GM18867 (cell line): ENCODE data around the gene CROCC.
"Not testable (repeated sequence)": the region's sequence is repeated elsewhere in the genome, so short reads cannot be mapped to it uniquely, and the experiment has no call there.

ENCODE experiments used
- ATAC-seq: cut with Tn5 transposase; IDR thresholded peaks from one replicate; pipeline ENCODE4 v1.9.1; 2021; ENCODE audit warnings: mild to moderate bottlenecking, moderate library complexity; ENCODE audit not compliant: unreplicated experiment

The CROCC gene

DNA sequence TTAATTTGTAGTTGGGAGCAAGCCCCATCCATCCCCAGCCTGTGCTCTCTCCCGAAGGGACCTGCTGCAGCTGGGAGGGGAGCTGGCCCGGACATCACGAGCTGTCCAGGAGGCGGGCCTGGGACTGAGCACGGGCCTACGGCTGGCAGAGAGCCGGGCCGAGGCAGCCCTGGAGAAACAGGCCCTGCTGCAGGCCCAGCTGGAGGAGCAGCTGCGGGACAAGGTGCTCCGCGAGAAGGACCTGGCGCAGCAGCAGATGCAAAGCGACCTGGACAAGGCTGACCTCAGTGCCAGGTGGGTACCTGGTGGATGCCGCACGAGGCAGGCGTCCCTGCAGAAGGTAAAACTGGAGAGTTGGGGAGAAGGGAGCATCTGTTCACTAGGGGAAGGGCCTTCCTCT, 14.8 kb downstream of the CROCC start:
- ATAC-seq = not testable (repeated sequence)

DNA sequence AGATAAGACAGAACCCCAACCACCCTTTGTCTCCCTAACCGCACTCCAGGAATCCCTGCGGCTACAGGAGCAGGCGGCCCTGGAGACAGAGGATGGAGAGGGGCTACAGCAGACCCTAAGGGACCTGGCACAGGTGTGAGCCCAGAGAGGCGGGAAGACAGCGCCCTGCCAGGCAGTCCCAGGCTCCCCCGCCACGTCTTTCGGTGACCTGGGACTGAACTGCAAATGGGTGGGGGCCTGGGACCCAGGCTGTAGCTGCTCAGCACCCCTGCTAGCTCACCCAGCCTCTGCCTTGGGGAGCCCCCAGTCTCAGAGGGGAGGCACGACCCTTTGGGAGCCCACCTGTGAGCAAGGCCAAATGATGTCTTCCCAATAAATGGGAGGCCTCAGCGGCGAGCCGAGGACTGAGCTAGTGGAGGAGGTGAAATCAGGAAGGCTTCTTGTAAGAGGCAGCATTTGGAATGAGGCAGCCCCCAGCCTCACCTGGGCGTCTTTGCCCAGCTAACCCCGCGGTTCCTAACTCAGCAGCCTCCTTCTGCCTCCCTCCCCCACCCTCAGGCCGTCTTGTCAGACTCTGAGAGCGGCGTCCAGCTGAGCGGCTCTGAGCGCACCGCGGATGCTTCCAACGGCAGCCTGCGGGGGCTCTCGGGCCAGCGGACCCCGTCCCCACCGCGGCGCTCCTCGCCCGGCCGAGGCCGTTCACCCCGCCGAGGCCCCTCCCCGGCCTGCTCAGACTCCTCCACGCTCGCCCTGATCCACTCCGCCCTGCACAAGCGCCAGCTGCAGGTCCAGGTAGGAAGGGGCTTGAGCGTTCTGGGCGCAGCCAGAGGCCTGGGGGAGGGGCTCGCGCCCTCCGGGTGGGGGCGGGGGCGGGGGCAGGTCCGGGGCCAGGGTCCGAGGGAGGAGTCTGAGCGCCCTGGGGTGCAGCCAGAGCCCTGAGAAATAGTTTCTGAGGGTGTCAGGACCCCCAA, 16.9 kb downstream of the CROCC start:
- no peak for ATAC-seq

DNA sequence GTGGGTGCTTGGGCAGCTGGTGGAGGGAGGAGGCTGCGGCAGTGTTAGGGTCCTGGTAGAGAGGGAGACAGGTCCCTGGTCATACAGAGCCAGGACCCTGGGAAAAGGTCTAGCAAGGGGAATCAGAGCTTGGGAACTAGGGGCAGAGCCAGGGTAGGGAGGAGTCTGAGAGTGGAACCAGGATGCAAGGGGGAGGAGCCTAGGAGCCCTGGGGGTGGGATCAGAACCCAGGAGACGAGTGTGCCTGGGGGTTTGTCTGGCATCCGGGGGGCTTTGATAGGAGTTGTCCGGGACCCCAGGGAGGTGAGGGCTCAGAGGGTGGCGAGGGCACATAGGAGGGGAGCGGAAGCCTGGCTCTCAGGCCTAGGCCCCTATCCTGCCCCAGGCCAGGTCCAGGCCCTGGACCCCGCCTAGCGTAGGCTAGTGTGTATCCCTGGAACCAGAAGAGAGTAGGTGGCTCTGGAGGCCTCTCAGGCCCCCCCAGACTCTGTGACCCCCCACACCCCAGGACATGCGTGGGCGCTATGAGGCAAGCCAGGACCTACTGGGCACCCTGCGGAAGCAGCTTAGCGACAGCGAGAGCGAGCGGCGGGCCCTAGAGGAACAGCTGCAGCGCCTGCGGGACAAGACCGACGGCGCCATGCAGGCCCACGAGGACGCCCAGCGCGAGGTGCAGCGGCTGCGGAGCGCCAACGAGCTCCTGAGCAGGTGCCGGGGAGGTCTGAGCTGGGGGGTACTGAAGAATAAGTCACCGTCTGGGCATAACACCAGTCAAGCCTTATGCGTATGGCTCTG, 17.9 kb downstream of the CROCC start:
- ATAC-seq = not testable (repeated sequence)

DNA sequence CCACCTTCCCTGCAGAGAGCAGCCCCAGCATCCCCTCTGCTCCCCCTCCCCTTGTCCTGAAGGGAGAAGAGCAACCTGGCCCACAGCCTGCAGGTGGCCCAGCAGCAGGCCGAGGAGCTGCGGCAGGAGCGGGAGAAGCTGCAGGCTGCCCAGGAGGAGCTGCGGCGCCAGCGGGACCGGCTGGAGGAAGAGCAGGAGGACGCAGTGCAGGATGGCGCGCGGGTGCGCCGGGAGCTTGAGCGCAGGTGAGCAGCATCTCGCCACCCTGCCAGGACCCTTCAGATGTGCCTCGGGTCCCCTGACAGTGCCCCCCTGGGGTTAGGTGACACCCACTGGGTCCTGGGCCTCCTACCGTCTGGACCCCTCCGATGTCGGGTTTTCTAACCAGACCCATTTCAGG, 22.3 kb downstream of the CROCC start:
- no peak for ATAC-seq

DNA sequence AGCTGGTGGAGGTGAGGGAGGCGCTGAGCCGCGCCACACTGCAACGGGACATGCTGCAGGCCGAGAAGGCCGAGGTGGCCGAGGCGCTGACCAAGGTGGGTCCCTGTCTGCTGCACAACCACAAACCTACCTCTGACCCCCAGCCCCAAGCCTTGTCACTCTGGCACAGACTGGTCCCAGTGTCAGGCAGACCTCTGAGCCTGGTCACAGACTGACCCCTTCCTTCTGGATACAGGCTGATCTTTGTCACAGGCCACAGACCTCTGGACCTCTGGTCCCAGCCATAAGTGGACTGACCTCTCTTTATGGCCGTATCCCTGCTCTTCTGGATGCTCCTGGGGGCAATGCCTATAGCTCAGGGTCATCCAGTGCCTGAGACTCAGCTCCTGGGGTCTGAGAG, 23.8 kb downstream of the CROCC start:
- not testable (repeated sequence) for ATAC-seq

DNA sequence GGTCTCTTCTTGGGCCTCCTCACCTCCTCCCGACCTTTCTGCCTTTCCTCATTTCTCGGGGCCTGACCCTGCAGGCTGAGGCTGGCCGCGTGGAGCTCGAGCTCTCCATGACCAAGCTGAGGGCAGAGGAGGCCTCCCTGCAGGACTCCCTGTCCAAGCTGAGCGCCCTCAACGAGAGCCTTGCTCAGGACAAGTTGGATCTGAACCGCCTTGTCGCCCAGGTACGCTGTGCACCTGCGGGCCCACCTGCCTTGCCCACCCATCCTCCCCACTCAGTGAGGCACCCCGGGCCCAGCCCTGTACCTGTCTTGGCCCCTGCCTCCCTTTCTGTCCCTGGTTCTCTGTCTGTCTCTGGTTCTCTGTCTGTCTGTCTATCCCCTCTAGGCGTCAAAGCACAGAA, 24.5 kb downstream of the CROCC start:
- not testable (repeated sequence) for ATAC-seq

DNA sequence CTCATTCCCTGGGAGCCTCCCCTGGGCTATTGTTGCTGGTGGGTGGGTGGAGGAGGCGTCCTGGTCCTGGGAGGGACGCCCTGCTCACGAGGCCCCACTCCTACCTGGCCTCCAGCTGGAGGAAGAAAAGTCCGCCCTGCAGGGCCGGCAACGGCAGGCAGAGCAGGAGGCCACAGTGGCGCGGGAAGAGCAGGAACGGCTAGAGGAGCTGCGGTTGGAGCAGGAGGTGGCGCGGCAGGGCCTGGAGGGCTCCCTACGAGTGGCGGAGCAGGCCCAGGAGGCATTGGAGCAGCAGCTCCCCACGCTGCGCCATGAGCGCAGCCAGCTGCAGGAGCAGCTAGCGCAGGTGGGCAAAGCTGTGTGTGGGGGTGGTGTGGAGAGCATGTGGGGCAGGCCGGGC, 24.9 kb downstream of the CROCC start:
- no peak for ATAC-seq

DNA sequence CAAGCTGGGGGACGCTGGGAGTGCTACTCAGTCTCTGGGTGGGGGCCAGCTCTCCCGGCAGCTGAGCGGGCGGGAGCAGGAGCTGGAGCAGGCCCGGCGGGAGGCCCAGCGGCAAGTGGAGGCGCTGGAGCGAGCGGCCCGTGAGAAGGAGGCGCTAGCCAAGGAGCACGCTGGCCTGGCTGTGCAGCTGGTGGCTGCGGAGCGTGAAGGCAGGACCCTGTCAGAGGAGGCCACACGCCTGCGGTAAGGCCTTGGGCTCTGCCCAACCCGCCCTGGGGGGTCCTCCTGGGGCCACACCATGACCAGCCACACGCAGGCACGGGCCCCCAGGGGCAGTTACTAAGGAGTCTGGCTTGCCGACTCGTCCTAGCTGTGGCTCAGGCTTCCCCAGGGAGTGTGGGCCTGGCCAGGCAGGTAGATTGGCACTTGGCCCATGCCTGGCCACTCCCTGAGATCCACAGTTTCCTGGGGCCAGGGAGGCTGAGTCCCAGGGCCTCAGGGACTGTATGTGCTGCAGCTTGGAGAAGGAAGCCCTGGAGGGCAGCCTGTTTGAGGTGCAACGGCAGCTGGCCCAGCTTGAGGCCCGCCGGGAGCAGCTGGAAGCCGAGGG, 26.7 kb downstream of the CROCC start:
- ATAC-seq = not testable (repeated sequence)

DNA sequence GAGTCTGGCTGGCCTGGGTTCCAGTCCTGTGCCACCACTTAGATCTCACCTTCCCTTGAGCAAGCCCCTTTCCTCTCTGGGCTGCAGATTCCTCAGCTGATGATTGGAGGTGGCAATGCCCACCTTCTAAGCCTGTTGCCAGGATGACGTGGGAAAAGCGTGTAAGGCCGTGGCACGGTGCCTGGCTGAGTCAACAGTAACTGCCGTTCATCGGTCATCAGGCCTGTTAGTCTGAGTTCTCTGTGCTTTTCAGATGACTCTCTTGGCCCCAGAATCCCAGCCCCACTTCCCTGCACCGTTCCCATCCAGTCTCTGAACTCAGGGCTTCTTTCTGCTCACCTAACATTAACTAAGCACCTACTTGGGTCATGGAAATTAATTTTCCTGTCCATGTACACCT, 27.3 kb downstream of the CROCC start:
- ATAC-seq = not testable (repeated sequence)

DNA sequence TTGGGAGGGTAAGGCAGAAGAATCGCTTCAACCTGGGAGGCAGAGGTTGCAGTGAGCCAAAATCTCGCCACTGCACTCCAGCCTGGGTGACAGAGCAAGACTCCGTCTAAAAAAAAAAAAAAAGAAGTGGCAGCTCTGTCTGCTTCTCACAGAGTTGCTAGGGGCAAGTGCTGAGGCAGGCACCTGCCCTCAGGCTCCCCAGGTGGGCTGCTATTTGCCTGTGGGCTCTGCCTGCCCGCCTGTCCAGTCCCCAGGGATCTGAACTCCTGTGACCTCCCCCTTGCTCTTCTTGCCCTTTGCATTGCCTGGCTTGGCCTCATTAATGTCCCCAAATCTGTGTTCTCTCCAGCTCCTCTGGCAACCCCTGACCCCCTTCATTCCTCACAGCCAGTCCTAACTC, 30.6 kb downstream of the CROCC start:
- ATAC-seq = not testable (repeated sequence)

DNA sequence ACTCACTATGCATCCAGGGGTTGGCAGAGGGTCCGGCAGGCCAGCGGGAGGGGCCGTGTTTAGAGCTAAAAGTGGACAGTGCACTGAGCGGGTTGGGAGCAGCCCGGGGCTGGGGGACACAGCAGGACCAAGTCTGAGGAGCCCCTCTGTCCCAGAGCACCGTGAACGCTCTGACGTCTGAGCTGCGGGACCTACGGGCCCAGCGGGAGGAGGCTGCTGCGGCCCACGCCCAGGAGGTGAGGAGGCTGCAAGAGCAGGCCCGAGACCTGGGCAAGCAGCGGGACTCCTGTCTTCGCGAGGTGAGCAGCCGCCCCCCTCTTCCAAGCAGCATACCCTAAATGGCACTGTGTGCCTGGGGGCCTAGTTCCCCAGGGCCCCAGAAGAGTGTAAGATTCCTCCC, 32.8 kb downstream of the CROCC start:
- ATAC-seq = no peak

DNA sequence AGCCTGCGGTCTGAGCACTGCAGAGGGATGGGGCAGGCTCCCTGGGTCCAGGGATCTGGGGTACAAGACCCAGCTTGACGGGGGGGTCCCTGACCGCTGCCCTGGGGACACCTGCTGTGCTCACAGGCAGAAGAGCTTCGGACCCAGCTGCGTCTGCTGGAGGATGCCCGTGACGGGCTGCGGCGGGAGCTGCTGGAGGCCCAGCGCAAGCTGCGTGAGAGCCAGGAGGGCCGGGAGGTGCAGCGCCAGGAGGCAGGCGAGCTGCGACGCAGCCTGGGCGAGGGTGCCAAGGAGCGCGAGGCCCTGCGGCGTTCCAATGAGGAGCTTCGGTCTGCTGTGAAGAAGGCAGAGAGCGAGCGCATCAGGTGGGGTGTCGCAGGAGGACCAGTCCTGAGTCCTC, 33.5 kb downstream of the CROCC start:
- ATAC-seq = no peak

DNA sequence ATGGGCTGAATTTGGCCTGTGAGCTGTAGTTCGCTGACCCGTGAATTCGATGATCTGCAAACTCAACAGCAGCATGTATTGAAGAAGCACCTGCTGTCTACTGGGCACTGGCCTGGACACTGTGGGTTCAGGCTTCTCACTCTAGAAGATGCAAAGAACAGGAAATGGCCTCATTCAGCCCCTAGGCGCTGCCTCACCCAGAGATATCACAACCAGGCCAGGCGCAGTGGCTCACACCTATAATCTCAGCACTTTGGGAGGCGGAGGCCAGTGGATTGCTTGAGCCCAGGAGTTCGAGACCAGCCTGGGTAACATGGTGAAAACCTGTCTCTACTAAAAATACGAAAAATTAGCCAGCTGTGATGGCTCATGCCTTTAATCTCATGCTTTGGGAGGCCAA, 35.0 kb downstream of the CROCC start:
- no peak for ATAC-seq

DNA sequence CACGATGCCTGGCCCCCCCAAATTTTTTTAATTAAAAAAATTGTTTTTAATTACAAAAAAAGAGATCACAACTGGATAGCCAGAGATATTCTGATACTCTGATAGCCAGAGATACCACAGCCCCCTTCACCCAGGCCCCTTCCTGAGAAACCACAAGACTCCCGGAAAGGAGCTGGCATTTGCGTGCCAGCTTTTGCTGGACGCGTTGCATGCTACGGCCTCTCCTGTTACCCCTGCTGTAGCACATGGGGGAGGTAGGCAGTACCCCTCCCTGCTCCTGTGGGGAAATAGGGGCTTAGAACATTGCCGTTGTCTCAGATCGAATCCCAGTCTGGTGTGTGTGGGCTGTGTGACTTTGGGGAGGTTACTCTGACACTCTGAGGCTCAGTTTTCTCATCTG, 36.0 kb downstream of the CROCC start:
- ATAC-seq = no peak

DNA sequence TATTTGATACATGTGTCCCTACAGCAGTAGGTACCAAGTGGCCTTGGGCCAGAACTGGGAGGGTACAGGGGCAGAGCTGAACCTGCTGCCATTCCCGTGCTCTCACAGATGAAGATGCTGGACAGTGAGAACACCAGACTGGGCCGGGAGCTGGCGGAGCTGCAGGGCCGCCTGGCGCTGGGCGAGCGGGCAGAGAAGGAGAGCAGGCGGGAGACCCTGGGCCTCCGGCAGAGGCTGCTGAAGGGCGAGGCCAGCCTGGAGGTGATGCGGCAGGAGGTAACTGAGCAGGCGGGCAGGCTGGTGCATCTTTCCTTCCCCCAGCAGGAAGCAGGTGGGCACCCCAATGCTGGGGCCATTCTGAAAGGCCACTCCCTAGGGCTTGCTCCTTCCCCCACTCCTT, 36.7 kb downstream of the CROCC start:
- no peak for ATAC-seq

DNA sequence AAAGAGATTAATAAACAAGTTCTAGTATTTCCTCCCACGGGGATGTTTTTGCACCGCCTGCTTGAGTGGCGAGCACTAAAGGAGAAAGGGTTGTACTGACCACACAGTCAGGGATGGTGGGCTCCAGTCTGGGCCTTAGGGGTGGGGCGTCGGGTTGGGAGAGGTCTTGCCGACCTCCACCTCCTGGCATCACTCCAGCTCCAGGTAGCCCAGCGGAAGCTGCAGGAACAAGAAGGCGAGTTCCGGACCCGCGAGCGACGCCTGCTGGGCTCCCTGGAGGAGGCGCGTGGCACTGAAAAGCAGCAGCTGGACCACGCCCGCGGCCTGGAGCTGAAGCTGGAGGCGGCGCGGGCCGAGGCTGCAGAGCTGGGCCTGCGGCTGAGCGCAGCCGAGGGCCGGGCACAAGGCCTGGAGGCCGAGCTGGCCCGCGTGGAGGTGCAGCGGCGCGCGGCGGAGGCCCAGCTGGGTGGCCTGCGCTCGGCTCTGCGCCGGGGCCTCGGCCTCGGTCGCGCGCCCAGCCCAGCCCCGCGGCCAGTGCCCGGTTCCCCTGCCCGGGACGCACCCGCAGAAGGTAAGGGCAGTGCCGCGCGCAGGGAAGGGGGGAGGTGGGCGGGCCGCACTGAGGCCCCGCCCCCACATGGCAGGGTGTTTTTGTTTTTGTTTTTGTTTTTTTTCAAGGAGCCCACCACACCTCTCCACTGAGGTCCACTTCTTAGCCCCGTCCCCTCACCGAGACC, 39.0 kb downstream of the CROCC start:
- ATAC-seq = peak; percentile 78

DNA sequence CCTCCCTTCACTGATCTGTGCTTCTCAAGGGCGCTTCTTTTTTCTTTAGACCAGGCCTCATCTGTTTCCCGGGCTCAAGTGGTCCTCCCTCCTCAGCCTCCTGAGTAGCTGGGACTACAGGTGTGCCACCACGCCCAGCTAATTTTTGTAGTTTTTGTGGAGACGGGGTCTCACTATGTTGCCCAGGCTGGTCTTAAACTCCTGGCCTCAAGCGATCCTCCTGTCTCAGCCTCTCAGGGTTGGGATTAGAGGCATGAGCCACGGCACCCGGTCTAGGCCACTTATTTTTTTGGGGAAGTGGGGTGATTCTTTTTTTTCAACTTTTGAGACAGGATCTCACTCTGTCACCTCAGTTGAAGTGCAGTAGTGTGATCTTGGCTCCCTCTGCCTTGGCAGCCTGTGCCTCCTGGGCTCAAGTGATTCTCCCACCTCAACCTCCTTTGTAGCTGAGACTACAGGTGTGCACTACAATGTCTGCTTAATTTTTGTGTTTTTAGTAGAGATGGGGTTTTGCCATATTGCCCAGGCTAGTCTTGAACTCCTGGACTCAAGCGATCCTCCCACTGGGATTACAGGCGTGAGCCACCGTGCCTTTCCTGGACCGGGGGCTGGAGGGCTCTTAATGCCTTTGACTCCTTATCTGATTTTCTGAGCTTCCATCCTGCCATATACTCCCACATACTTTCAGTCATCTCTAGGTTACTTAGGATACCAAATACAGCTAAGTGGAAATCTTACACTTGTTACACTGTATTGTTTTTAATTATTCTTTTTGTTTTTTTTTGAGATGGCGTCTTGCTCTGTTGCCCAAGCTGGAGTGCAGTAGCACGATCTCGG, 39.8 kb downstream of the CROCC start:
- no peak for ATAC-seq

DNA sequence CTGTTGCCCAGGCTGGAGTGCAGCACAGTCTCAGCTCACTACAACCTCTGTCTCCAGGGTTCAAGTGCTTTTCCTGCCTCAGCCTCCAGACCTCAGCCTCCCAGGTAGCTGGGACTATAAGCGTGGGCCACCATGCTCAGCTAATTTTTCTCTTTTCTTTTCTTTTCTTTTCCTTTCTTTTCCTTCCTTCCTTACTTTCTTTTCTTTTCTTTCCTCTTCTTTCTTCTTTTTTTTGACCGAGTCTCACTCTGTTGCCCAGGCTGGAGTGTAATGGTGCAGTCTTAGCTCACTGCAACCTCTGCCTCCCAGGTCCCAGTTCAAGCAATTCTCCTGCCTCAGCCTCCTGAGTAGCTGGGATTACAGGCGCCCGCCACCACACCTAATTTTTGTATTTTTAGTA, 42.4 kb downstream of the CROCC start:
- not testable (repeated sequence) for ATAC-seq

DNA sequence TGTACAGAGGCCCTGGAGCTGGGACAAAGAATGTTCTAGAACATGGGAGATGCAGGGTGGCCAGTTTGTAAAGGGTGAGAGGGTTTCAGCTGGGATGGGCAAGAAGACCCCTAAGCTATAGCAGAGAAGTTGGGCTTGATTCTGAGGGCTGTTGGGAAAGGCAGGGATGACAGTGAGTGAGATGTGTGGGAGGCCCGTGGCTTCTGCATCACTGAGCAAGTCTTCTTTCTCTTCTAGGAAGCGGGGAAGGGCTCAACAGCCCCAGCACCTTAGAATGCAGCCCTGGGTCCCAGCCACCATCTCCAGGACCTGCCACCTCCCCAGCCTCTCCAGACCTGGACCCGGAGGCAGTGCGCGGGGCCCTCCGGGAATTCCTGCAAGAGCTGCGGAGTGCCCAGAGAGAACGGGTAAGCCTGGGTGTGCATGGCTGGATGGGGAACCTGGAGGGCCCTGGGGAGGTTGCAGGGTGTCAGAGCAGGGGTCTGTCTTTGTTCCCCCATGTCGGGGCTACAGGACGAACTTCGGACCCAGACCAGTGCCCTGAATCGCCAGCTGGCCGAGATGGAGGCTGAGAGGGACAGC, 43.8 kb downstream of the CROCC start:
- ATAC-seq = no peak

DNA sequence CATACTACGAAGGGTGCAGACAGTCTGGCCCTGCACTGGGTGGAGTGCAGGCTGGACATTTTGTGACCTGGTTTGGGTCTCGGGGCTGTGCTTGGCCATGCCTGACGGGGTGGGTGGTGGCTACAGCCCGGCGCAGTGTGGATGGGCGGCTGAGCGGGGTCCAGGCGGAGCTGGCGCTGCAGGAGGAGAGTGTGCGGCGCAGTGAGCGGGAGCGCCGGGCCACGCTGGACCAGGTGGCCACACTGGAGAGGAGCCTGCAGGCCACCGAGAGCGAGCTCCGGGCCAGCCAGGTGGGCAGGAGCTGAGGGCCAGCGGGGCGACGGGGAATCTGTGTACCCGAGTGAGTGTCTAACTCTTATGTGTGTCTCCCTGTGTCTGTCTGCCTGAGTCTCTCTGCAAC, 44.6 kb downstream of the CROCC start:
- no peak for ATAC-seq
